Hepatocyte (in vitro differentiated cells): ENCODE measurements around the gene CCR9. TPM values are rescaled to one million over a fixed set of nuclear protein-coding genes. Genes with fewer than 3 reads are reported as not detected.

Experiments used
- DNase-seq: peaks from one replicate; pipeline ENCODE4 v3.0.0-alpha.2; 2016; ENCODE audit warnings: low spot score
- H2AFZ ChIP-seq: fragments of 200-600 bp; sonication (generic); 2 replicates; pipeline ENCODE4 v1.6.0; 2016; ENCODE audit warnings: antibody characterized with exemption, mild to moderate bottlenecking
- H3K27ac ChIP-seq: fragments of 200-600 bp; sonication (generic); 2 replicates; pipeline ENCODE4 v1.5.1; 2016; ENCODE audit warnings: mild to moderate bottlenecking
- H3K27me3 ChIP-seq: fragments of 200-600 bp; sonication (generic); 2 replicates; pipeline ENCODE4 v1.6.1; 2016
- H3K36me3 ChIP-seq: fragments of 200-600 bp; sonication (generic); replicated peaks from 2 replicates; pipeline ENCODE4 v1.5.1; 2016; ENCODE audit warnings: low read depth; ENCODE audit not compliant: insufficient read depth
- H3K4me1 ChIP-seq: fragments of 200-600 bp; sonication (generic); 2 replicates; pipeline ENCODE4 v1.5.1; 2016; ENCODE audit warnings: mild to moderate bottlenecking, moderate library complexity; ENCODE audit not compliant: insufficient read depth
- H3K4me2 ChIP-seq: fragments of 200-600 bp; sonication (generic); 2 replicates; pipeline ENCODE4 v1.6.0; 2016
- H3K4me3 ChIP-seq: fragments of 200-600 bp; sonication (generic); 2 replicates; pipeline ENCODE4 v1.5.1; 2016; ENCODE audit warnings: mild to moderate bottlenecking
- H3K79me2 ChIP-seq: fragments of 200-600 bp; sonication (generic); 2 replicates; pipeline ENCODE4 v1.6.0; 2017; ENCODE audit warnings: mild to moderate bottlenecking
- H3K9me2 ChIP-seq: fragments of 200-600 bp; sonication (generic); replicated peaks from 2 replicates; pipeline ENCODE4 v1.6.0; 2017; ENCODE audit warnings: mild to moderate bottlenecking; ENCODE audit not compliant: insufficient read depth
- H3K9me3 ChIP-seq: fragments of 200-600 bp; sonication (generic); 2 replicates; pipeline ENCODE4 v1.5.1; 2016; ENCODE audit warnings: low read depth, mild to moderate bottlenecking
- H4K20me1 ChIP-seq: fragments of 200-600 bp; sonication (generic); 2 replicates; pipeline ENCODE4 v1.6.0; 2016; ENCODE audit warnings: mild to moderate bottlenecking; ENCODE audit not compliant: insufficient read depth, poor library complexity, severe bottlenecking
- EZH2 ChIP-seq: fragments of 200-600 bp; sonication (generic); IDR thresholded peaks from 2 replicates; pipeline ENCODE4 v1.6.1; 2016; ENCODE audit warnings: antibody characterized with exemption, mild to moderate bottlenecking, borderline replicate concordance
- EZH2phosphoT487 ChIP-seq: fragments of 200-600 bp; sonication (generic); IDR thresholded peaks from one replicate; pipeline ENCODE4 v1.6.1; 2018; ENCODE audit warnings: antibody characterized with exemption, mild to moderate bottlenecking, low read depth, moderate library complexity; ENCODE audit not compliant: unreplicated experiment, severe bottlenecking
- WGBS: methylation state at CpG from one replicate; pipeline ENCODE4 v1.1.6; 2016; ENCODE audit warnings: low lambda C conversion rate; ENCODE audit errors: missing lambda C conversion rate; 5-methylcytosine and 5-hydroxymethylcytosine counted together
- polyA plus RNA-seq: library from polyadenylated mRNA; unstranded; fragments of >200 nt; fragmentation: Nextera tagmentation; extraction: Ambion mirVana; gene quantifications from 2 replicates; pipeline ENCODE4 v1.2.1, GENCODE V29; 2016
- total RNA-seq: library from RNA; depleted of rRNA; stranded (reverse); fragments of >200 nt; gene quantifications from 2 replicates; pipeline ENCODE4 v1.2.3, GENCODE V29; 2014
- TF ChIP-seq, protein P1 (sequence below): fragments of 200-600 bp; sonication (generic); IDR thresholded peaks from 2 replicates; pipeline ENCODE4 v1.5.1; 2016; ENCODE audit warnings: antibody characterized with exemption, mild to moderate bottlenecking; ENCODE audit not compliant: poor library complexity

Gene CCR9
- total and polyA plus RNA-seq, 2 experiments from 2014 or later, result 0.20 TPM; not detected in 1

DNA sequence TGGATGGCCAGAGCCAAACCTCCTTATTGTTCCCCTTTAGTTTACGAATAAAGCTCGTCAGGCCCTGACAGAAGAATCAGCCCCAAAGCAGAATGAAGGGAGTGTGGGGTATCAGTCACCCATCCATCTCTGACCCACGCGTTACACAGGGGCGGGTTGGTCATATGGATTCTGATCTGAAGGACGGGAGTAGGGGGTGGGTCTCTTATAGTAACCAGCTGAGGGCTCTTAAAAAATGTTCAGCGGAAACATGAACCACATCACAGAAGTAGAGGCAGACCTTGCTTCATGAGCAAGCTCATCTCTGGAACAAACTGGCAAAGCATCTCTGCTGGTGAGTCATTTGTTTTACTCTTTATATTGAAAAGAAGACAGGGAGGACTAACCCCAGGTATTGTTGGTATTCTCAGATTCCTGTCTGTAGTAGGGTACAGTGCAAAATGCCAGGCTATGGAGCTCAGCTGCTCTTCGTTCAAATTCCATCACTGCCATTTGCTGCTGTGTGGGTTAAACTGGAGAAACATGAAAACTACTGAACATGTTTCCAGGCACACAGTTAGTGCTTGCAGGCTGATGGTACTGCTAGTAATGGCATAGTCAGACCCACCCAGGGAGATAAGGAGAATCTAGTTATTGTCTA, 57.0 kb downstream of the CCR9 start, which contains the start of gene CXCR6:
TSS of gene CXCR6 (plus strand) at position 258 of the 640 bp plus-strand sequence. CDS start 3,018 bp downstream, outside the sequence.
- no peaks in the 10 kb centered on the region for H3K9me3 ChIP-seq
- H3K4me3 ChIP-seq, result no peak within 1 kb of the TSS
- peaks cover 3% of the 10 kb centered on the region for H3K36me3 ChIP-seq
- H3K9me2 ChIP-seq, result no peaks in the 10 kb centered on the region
- no peak within 1 kb of the TSS for H2AFZ ChIP-seq
- H3K27ac ChIP-seq, result no peak within 1 kb of the TSS
- no peak for TF ChIP-seq EZH2
- TF ChIP-seq, protein P1, sequence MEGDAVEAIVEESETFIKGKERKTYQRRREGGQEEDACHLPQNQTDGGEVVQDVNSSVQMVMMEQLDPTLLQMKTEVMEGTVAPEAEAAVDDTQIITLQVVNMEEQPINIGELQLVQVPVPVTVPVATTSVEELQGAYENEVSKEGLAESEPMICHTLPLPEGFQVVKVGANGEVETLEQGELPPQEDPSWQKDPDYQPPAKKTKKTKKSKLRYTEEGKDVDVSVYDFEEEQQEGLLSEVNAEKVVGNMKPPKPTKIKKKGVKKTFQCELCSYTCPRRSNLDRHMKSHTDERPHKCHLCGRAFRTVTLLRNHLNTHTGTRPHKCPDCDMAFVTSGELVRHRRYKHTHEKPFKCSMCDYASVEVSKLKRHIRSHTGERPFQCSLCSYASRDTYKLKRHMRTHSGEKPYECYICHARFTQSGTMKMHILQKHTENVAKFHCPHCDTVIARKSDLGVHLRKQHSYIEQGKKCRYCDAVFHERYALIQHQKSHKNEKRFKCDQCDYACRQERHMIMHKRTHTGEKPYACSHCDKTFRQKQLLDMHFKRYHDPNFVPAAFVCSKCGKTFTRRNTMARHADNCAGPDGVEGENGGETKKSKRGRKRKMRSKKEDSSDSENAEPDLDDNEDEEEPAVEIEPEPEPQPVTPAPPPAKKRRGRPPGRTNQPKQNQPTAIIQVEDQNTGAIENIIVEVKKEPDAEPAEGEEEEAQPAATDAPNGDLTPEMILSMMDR, result no peak
- no peak for TF ChIP-seq EZH2phosphoT487
- peaks cover 17% of the 10 kb centered on the region for H3K4me1 ChIP-seq
- H3K79me2 ChIP-seq, result no peaks in the 10 kb centered on the region
- 96% methylated on average over 8 of the region's 8 CpGs for WGBS
- no peak within 1 kb of the TSS for H3K4me2 ChIP-seq
- H4K20me1 ChIP-seq, result no peaks in the 10 kb centered on the region
- no peak for DNase-seq
- H3K27me3 ChIP-seq, result no peaks in the 10 kb centered on the region

DNA sequence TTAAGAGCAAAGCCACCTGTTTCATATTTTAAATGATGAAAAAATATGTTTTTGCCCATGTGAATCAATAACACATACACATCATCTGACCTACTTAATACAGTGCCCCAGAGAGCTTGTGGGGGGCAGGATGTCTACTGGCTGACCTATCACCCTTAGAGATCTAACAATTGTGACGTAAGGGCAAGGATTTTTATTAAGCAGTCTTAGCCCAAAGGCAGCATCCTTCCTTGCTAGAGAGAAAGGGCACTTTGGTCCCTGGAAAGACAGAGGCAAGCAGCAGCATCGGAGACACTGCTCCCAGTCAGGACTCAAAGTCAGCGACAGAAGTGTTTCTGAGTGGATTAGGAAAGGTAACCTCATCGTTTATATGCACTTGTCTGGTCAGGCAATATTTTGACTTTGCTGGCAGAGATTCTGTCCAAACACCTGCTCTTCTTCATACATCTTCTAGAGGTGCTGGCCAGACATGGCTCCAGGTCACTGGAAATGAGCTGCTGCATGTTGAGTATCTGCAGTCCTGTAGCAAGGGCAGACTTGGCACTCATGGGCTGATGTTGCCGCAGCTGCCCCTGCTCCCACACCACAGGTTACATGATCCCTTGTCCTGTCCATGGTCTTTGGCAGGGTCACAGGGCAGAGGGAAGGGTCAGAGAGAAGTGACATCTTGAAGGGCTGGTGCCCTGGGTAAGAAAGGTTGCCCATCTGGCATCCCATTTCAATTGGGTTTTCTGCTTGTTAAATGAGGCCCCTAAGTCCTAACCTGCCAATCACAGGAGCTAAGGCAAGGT, 58.7 kb downstream of the CCR9 start:
- H3K4me3 ChIP-seq, result no peak overlapping the region
- no peaks in the 10 kb centered on the region for H4K20me1 ChIP-seq
- H3K27me3 ChIP-seq, result no peaks in the 10 kb centered on the region
- H2AFZ ChIP-seq, result no peak overlapping the region
- no peaks in the 10 kb centered on the region for H3K9me2 ChIP-seq
- no peak for TF ChIP-seq EZH2
- TF ChIP-seq EZH2phosphoT487, result no peak
- TF ChIP-seq, protein P1, result no peak
- peaks cover 3% of the 10 kb centered on the region for H3K36me3 ChIP-seq
- peaks cover 15% of the 10 kb centered on the region for H3K4me1 ChIP-seq
- no peak for DNase-seq
- no peaks in the 10 kb centered on the region for H3K9me3 ChIP-seq
- no peak overlapping the region for H3K4me2 ChIP-seq
- H3K79me2 ChIP-seq, result no peaks in the 10 kb centered on the region
- no peak overlapping the region for H3K27ac ChIP-seq
- 95% methylated on average over 5 of the region's 5 CpGs for WGBS

DNA sequence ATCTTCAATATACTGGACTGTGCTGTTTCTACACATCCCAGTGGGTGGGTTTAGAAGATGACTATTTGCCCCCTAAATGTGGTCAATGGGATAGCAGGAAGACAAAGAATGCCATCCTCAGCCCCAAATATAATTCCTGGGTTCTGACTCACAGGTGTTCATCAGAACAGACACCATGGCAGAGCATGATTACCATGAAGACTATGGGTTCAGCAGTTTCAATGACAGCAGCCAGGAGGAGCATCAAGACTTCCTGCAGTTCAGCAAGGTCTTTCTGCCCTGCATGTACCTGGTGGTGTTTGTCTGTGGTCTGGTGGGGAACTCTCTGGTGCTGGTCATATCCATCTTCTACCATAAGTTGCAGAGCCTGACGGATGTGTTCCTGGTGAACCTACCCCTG, 60.0 kb downstream of the CCR9 start:
- Histone ChIP-seq H4K20me1 (no peaks in the 10 kb centered on the region), H3K9me3 (no peaks in the 10 kb centered on the region), H3K36me3 (peaks cover 3% of the 10 kb centered on the region), H3K79me2 (no peaks in the 10 kb centered on the region), H2AFZ (no peak overlapping the region), H3K4me3 (no peak overlapping the region), H3K4me1 (peaks cover 15% of the 10 kb centered on the region), H3K9me2 (no peaks in the 10 kb centered on the region), H3K27ac (no peak overlapping the region), H3K4me2 (no peak overlapping the region), H3K27me3 (no peaks in the 10 kb centered on the region)
- WGBS, result 100% methylated on average over 1 of the region's 1 CpG
- no peak for DNase-seq
- TF ChIP-seq EZH2 (no peak), EZH2phosphoT487 (no peak)
- TF ChIP-seq, protein P1, result no peak
